ENCODE measurements around the gene USP25.

GRCh38 chr21:15768045-15768601 lies 38.3 kb downstream of the USP25 start:
- TF ChIP-seq EGR1 (IDR thresholded peaks at IDR 0.05) (no peak), CREB1 (IDR thresholded peaks at IDR 0.05; ENCODE audit: low read depth) (no peak), TAF1 (IDR thresholded peaks at IDR 0.05; ENCODE audit: low read depth) (no peak), CEBPB (IDR thresholded peaks at IDR 0.05) (no peak), REST (IDR thresholded peaks at IDR 0.05; ENCODE audit: low read depth) (no peak), RAD21 (IDR thresholded peaks at IDR 0.05; ENCODE audit: low read depth) (no peak), NFIC (IDR thresholded peaks at IDR 0.05) (no peak), FOXM1 (IDR thresholded peaks at IDR 0.05; ENCODE audit: borderline replicate concordance, low read depth) (no peak), EP300 (IDR thresholded peaks at IDR 0.05; ENCODE audit: borderline replicate concordance) (no peak)

All from Ishikawa (cell line).